Stimulated activated CD8-positive, alpha-beta memory T cell treated with anti-CD3 and anti-CD28 coated beads, Interleukin-15, amount 100 ng/mL, for 4 hours (primary cell): ENCODE results near the gene SLC9A5.

ENCODE experiments used
- DNase-seq, 2 donors: peaks; one replicate each; pipeline ENCODE4 v3.0.0-alpha.2; 2020; ENCODE audit warnings: low read depth in 2 of 2

Gene SLC9A5

GRCh38 chr16:67281536-67282446 lies 33.0 kb downstream of the SLC9A5 start:
- no peak for DNase-seq

GRCh38 chr16:67282447-67282805 lies 33.6 kb downstream of the SLC9A5 start:
- no peak for DNase-seq

- DNase-seq = no peak
These were observed 34.5 kb downstream of the SLC9A5 start for GRCh38 chr16:67283039-67283825.

- no peak for DNase-seq
These were observed 35.2 kb downstream of the SLC9A5 start for GRCh38 chr16:67283826-67284555.

GRCh38 chr16:67284699-67285646 lies 36.2 kb downstream of the SLC9A5 start:
- DNase-seq = no peak

GRCh38 chr16:67286441-67287235 lies 37.9 kb downstream of the SLC9A5 start:
- DNase-seq = no peak

GRCh38 chr16:67287960-67288359 lies 39.2 kb downstream of the SLC9A5 start:
- no peak for DNase-seq

- DNase-seq = no peak
These were observed 42.7 kb downstream of the SLC9A5 start for GRCh38 chr16:67291461-67291860.

- no peak for DNase-seq
These were observed 45.5 kb downstream of the SLC9A5 start for GRCh38 chr16:67294171-67294757.

GRCh38 chr16:67294938-67295361 lies 46.2 kb downstream of the SLC9A5 start:
- no peak for DNase-seq

- no peak for DNase-seq
These were observed 47.6 kb downstream of the SLC9A5 start for GRCh38 chr16:67296420-67296819.

- no peak for DNase-seq
These were observed 49.5 kb downstream of the SLC9A5 start for GRCh38 chr16:67298277-67298676.

- no peak for DNase-seq
These were observed 50.5 kb downstream of the SLC9A5 start for GRCh38 chr16:67299269-67299668.

- no peak for DNase-seq
These were observed 52.5 kb downstream of the SLC9A5 start for GRCh38 chr16:67301080-67301782.

GRCh38 chr16:67302076-67302475 lies 53.3 kb downstream of the SLC9A5 start:
- DNase-seq = no peak

- DNase-seq = no peak
These were observed 54.2 kb downstream of the SLC9A5 start for GRCh38 chr16:67302970-67303369.

- DNase-seq = no peak
These were observed 55.2 kb downstream of the SLC9A5 start for GRCh38 chr16:67304020-67304419.

- DNase-seq = no peak
These were observed 56.7 kb downstream of the SLC9A5 start for GRCh38 chr16:67305216-67306071.
